CD4-positive, alpha-beta T cell treated with Interleukin-6 at 100 ng/mL for 8 hours (primary cell): ENCODE measurements around the gene CYSTM1.
"Not testable (repeated sequence)": the region's sequence is repeated elsewhere in the genome, so short reads cannot be mapped to it uniquely, and the experiment has no call there.

ENCODE experiments used
- DNase-seq: peaks from one replicate; pipeline ENCODE4 v3.0.0-alpha.2; 2020; ENCODE audit warnings: mixed read lengths, low spot score

The CYSTM1 gene

DNA sequence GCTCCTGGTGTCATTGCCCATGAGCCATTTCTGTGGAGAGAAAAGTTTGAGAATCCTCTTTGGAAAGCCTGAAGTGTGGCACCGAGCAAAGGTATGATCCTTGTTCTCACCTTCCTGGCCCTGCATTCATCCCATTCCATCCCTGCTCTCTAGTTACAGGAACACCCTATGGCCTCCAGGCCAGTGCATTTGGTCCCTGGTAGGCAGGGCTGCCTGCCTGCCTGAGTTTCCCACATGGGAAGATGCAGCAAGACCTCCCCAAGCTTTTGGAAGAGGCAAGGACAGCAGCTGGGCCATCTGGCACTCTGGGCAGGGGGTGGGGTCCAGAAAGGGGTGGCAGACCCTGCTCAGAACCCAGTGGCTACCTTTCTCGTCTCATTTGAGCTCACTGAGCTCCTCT lies 24.8 kb upstream of the CYSTM1 start:
- DNase-seq: no peak

DNA sequence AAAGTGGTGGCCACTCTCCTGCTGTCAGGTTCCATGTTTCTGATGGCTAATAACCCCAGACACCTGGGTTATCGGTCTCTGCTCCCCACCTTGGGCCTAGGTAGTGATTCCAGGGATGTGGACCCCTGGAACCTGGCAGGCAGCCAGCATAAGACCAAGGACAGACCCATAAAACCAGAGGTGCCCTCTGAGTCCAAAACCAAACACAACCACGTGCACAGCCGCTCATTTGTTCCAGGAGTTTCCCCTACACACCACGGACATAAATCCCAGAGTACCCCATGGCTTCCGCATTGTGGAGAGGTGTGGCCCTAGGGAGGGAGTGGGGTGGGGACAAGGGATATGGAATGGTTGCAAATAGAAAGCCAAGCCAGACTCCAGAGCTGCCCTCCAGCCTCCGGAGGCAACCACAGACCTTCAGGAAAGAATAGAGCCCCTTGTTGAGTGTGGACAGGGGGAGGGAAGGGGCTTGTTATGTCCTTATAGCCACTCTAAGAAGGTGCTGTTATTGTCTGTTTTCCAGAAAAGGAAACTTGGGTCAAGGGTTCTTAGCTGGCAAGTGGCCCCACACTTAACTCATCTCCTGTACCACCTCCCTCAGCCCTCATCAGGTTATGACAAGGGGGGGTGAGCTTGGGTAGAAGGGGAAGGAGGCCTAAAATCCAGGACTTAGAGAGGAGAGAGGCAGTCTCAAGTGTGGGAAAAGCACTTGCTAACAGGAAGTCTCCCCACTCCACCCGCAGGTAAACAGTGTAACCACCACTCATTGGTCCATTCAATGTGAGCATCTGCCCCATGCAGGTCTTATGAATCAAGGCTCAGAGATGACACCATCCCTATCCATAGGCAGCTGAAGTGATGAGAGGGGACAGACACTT lies 23.6 kb upstream of the CYSTM1 start:
- DNase-seq: no peak

GRCh38 chr5:140152022-140152999 lies 22.7 kb upstream of the CYSTM1 start:
- DNase-seq: no peak

DNA sequence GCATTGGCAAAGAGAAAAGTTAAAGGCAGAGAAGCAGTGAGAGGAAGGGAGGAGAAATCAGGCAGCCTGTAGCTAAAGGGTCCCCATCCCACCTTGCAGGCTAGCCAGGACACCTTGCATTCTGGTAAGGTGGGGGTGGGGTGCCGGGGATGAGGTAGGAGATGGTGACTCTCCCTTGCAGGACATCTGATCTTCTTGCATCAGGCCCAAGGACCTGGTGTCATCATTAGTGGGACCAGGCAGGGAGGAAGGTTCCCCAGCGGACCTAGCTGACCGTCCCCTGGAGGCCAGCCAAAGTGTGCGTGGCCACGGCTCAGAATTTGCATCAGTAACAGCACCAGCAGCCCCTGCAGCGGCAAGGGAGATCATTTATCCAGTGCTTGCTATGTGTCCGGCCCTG lies 21.7 kb upstream of the CYSTM1 start:
- DNase-seq: no peak

DNA sequence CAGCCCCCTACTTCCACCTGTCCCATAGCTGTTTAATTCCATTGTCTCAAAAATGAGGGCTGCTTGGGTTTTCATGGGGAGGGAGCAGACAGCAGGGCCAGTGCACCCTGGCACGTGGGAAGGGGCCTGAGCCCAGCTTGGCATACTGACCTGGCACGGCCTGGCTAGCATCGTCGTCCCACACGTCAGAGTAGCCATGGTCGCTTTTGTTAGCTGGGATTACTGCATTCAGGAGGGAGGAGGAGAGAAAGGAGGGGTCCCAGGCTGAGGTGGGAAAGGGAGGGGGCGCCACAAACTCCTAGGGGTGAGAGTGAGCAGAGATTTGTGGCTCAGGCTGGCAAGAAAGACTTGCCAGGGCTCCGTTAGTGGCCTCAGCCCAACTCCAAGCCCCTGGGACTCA lies 21.1 kb upstream of the CYSTM1 start:
- no peak for DNase-seq

DNA sequence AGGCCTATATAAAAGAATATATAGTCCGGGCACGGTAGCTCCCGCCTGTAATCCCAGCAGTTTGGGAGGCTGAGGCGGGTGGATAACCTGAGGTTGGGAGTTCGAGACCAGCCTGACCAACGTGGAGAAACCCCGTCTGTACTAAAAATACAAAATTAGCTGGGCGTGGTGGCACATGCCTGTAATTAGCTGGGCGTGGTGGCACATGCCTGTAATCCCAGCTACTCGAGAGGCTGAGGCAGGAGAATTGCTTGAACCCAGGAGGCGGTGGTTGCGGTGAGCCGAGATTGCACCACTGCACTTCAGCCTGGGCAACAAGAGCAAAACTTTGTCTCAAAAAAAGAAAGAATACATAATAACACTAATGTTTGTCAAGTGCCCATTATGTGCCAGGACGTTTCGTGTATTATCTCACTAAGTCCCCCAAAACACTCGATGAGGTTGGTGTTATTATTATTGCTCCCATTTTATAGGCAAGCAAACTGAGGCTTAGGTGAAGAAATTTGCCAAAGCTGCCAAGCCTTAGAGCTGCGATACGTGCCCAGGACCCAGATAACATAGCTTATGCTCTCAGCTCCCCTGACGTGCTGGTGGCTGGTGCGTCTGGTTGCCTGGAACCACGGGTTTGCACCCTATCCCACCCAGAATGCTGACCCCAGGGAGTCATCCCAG lies 20.1 kb upstream of the CYSTM1 start:
- not testable (repeated sequence) for DNase-seq

GRCh38 chr5:140157032-140157781 lies 17.8 kb upstream of the CYSTM1 start:
- peak; percentile 84 for DNase-seq

DNA sequence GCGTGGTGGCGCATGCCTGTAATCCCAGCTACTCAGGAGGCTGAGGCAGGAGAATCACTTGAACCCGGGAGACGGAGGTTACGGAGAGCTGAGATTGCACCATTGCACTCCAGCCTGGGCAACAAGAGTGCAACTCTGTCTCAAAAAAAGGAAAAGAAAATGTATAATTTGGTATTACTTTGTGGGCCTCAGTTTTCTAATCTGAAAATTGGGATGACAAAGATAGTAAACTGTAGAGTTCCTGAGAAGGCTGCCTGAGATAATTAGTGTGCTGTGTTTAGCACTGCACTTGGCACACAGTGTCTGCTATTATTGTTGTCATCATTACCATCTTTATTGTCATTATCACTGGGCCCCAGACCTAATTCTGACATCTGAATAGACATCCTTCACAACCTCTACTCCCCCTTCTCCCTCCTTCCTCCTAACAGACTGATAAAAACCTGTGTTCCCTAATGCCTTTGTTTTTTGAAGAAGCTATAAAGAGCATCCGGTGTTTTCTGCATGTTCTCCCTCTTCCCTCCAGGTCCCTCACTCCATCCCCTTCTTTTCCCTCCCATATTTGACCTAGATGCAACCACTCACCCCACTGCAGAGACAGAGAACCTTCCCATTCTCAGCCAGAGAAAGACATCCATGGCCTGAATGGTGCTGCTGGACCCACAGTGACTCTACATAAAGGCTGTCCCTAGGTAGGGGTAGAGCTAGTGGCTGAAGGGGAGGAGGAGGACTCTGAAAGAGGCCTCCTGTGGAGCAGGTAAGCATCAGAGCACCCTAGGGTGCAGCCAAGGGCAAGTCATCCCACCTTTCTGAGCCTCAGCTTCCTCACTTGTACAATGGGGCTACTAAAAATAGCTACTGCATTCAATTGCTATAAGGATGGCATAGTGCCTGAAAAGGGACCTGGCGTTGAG lies 15.7 kb upstream of the CYSTM1 start:
- DNase-seq: no peak

- DNase-seq: no peak
Observed at GRCh38 chr5:140162275-140162674, 12.7 kb upstream of the CYSTM1 start.

GRCh38 chr5:140162781-140163180 lies 12.2 kb upstream of the CYSTM1 start:
- DNase-seq: no peak

DNA sequence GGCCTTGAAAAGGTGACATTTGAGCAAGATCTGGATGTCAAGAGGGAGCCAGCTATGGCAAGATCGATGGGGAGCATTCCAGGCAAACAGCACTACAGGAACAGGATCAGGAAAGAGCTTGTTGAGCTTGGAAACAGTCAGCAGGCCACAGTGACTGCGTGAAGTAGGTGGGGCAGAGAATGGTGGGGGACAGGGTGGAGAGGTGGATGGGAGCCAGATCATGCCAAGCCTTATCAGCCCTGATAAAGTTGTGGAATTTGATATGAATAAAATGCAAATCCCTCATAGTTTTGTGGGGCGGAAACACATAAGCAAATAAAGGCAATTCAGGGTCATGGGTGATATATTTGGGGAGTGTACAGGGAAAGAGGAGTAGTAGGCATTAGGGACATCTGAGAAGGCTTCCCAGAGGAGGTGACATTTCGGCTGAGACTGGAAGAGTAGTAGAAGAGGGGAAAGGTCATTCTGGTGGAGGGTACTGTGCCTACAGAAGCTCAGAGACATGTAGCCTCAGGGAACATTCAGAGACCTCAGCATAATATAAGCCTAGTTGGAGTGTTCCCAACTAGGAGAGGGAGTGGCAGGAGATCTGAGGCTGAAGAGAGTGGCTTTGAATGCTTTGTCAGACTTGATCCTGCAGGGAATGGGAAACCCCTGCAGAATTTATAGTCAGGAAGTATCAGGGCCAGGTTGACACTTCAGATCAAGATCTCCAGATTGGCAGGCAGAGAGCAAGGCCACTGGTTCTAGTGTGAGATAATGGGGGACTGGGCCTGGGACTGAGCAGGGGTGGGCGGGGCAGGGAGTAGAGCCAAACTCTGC lies 9.7 kb upstream of the CYSTM1 start:
- DNase-seq: no peak

- DNase-seq: no peak
Observed at GRCh38 chr5:140165923-140166270, 9.1 kb upstream of the CYSTM1 start.

DNA sequence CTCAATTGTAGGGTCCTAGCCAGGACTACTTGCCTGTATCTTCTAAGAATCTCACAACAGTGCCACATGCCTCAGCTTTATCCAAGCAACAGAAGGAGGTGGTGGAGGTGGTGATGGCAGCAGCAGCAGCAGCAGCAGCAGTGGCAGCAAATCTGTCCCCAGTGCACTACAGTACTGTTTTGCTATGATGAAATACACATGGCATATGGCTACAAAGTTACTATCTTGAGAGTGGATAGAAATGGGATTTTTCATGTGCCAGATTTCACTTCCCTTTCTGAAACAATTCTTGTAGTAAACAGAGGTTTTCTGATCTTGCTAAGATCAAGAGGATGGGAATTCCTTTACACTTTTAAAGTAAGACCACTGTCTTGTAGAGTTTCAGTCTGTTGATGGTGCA lies 8.1 kb upstream of the CYSTM1 start:
- DNase-seq: no peak

- no peak for DNase-seq
Observed at GRCh38 chr5:140168371-140168770, 6.6 kb upstream of the CYSTM1 start.

- DNase-seq: no peak
Observed at GRCh38 chr5:140169410-140169809, 5.6 kb upstream of the CYSTM1 start.

- DNase-seq: no peak
Observed at GRCh38 chr5:140172483-140172882, 2.5 kb upstream of the CYSTM1 start.

GRCh38 chr5:140174014-140174413 lies 974 bp upstream of the CYSTM1 start:
- no peak for DNase-seq

DNA sequence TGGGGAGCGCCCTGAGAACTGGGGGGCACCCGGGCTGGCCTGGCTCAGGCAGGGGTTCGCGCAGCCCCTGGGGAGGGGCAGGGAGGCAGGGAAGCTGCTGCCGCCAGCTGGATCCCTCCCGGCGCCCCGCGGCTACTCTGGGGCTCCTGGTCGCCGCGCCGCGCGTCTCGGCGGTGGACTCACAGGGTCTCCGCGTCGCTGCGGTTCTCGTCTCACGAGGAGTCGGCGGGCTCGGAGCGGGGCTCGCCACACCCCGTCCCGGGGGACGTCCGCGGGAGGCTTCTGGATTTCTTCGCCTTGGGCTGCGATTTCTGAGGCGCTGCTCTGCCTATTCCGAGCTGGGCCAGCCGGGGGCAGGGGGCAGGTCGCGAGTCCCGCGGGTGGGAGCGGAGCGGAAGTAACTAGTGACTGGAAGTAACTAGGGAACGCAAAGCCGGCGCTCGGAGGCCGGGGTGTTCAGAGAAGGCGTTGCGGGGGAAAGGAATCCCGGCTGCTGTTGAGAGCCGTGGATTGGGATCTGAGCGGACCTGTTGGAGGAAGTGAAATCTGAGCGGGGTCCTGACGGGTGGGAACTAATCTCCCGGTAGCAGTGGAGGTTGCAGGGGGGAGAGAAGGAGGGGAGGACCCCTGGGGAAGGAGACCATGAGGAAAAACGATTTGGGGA lies 511 bp downstream of the CYSTM1 start:
- DNase-seq: peak; percentile 56

DNA sequence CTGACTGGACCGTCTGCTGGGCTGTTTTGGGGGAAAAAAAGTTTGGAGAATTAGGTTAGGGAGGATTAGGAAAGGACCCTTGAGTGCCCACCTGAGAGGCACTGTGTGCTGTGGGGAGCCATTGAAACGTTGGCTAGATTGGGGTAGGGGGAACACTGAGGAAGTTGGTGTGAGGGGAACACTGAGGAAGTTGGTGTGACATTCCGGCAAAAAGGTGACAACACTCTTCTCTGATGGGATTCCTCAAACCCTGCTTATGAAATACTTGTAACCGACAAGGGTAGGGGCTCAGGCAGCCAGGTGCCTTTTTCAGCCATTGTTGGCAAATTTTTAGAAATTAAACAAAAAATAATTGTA lies 1.0 kb downstream of the CYSTM1 start:
- DNase-seq: no peak
